SK-N-SH (cell line): ENCODE measurements around the gene CCDC141.

Source experiments
- CTCF ChIP-seq: fragments of 200-600 bp; sonication (generic); IDR thresholded peaks from 2 replicates; pipeline ENCODE4 v1.6.1; 2017; ENCODE audit warnings: antibody characterized with exemption, mild to moderate bottlenecking, moderate library complexity
- EP300 ChIP-seq, 2 experiments: IDR thresholded peaks; 2 replicates each; pipeline versions ENCODE4 v1.4.0 to v1.6.1; 2012; ENCODE audit warnings: borderline replicate concordance in 1 of 2, low read depth in 1 of 2, low read length in 1 of 2
- EZH2phosphoT487 ChIP-seq: fragments of 200-600 bp; sonication (generic); IDR thresholded peaks from 2 replicates; pipeline ENCODE4 v1.6.1; 2017; ENCODE audit warnings: low read depth, mixed run types, mild to moderate bottlenecking, antibody characterized with exemption, moderate library complexity, borderline replicate concordance
- GABPA ChIP-seq: IDR thresholded peaks from 2 replicates; pipeline ENCODE4 v1.4.0; 2012; ENCODE audit warnings: low read depth, mild to moderate bottlenecking
- GATA2 ChIP-seq: sonication (generic); formaldehyde crosslinking; IDR thresholded peaks from 2 replicates; pipeline ENCODE4 v1.5.0; 2020; ENCODE audit warnings: mild to moderate bottlenecking, missing genetic modification reagents
- MAX ChIP-seq: IDR thresholded peaks from 2 replicates; pipeline ENCODE4 v1.4.0; 2012; ENCODE audit warnings: low read depth
- MXI1 ChIP-seq: IDR thresholded peaks from 2 replicates; pipeline ENCODE4 v1.6.1; 2012; ENCODE audit warnings: mild to moderate bottlenecking, low read depth, low read length, improper control_type of control experiment
- POLR2AphosphoS5 ChIP-seq: IDR thresholded peaks from 2 replicates; pipeline ENCODE4 v1.6.1; 2012; ENCODE audit warnings: low read depth, low read length
- REST ChIP-seq: IDR thresholded peaks from 2 replicates; pipeline ENCODE4 v1.6.1; 2012; ENCODE audit warnings: mild to moderate bottlenecking, low read depth, low read length, moderate library complexity
- TAF1 ChIP-seq: IDR thresholded peaks from 2 replicates; pipeline ENCODE4 v1.6.1; 2012; ENCODE audit warnings: low read depth, mild to moderate bottlenecking, low read length, moderate library complexity, borderline replicate concordance
- TCF12 ChIP-seq: IDR thresholded peaks from 2 replicates; pipeline ENCODE4 v1.4.0; 2012
- USF1 ChIP-seq: IDR thresholded peaks from 2 replicates; pipeline ENCODE4 v1.4.0; 2012; ENCODE audit warnings: low read depth, borderline replicate concordance

- no peak for TF ChIP-seq POLR2AphosphoS5
- no peak for TF ChIP-seq TAF1
- TF ChIP-seq CTCF: no peak
- TF ChIP-seq MAX: no peak
- no peak for TF ChIP-seq GABPA
- TF ChIP-seq REST: no peak
- TF ChIP-seq GATA2 (CRISPR knock-in tag): no peak
- no peak for TF ChIP-seq USF1
- no peak for TF ChIP-seq TCF12
- TF ChIP-seq MXI1: no peak
- TF ChIP-seq EZH2phosphoT487: no peak
- TF ChIP-seq EP300 (IDR thresholded peaks at IDR 0.05; ENCODE audit: borderline replicate concordance in 1 of 2, low read depth in 1 of 2, low read length in 1 of 2): no peak
These were observed 44.0 kb downstream of the CCDC141 start for GRCh38 chr2:179005976-179006375.
